Bone marrow (tissue), 2 donors: Measurements from ENCODE around the gene NUP58.
A peak's percentile ranks its signal among the peaks of the same experiment; 100 is the strongest.

Experiments
- DNase-seq, 2 donors: peaks; one replicate each; lab custom pipeline; 2025; lab: John Stamatoyannopoulos, UW

Gene NUP58, protein sequence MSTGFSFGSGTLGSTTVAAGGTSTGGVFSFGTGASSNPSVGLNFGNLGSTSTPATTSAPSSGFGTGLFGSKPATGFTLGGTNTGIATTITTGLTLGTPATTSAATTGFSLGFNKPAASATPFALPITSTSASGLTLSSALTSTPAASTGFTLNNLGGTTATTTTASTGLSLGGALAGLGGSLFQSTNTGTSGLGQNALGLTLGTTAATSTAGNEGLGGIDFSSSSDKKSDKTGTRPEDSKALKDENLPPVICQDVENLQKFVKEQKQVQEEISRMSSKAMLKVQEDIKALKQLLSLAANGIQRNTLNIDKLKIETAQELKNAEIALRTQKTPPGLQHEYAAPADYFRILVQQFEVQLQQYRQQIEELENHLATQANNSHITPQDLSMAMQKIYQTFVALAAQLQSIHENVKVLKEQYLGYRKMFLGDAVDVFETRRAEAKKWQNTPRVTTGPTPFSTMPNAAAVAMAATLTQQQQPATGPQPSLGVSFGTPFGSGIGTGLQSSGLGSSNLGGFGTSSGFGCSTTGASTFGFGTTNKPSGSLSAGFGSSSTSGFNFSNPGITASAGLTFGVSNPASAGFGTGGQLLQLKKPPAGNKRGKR

GRCh38 chr13:25301347-25302113, at the start of gene NUP58:
NUP58 (plus strand) TSS chr13:25301625; CDS start chr13:25301774, 149 bp downstream.
- peak; percentile 84 to 86 for DNase-seq

- DNase-seq = no peak
These were observed 49.2 kb upstream of the NUP58 start for GRCh38 chr13:25252225-25252624.

DNA sequence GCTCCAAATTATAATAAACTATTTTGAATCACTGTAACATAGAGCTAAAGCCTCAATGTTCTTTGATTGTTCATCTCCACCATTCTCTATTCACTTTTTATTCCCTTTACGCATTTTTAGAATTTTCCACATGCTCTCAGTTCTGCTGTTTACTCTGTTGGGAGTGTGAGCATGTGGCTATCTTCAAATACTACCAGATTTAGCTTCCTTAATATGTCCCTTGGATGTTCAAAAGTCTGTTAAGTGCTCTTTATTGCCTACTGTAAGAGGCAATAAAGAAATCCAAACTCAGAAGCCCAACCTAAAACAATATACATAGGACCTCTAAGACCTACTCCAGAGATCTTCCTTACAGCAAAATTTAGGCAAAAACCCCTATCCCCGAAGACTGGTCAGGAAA, 48.7 kb upstream of the NUP58 start:
- DNase-seq = no peak

DNA sequence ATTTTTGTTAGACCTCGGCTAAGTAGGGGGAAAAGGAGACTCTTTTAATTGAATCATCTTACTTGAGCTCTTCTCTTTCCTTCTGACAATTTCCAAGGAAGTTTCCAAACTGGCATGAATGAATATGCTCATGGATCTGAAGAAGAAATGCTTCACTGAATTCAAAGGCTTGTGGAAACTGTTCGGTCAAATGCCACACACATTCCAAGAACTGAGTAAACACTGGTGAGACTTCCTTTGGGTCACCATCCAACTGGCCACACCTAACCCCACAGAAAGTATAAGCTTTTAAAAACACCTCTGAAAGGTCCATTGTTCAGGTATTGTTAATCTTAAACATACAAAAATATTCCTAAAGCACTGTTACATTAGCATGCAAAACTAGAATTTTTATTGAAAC, 47.7 kb upstream of the NUP58 start:
- DNase-seq = no peak

GRCh38 chr13:25262261-25262660, 39.2 kb upstream of the NUP58 start:
- DNase-seq = no peak

GRCh38 chr13:25266706-25267105, 34.7 kb upstream of the NUP58 start:
- no peak for DNase-seq

GRCh38 chr13:25267715-25268114, 33.7 kb upstream of the NUP58 start:
- DNase-seq = no peak

- DNase-seq = no peak
These were observed 32.9 kb upstream of the NUP58 start for GRCh38 chr13:25268561-25268960.

DNA sequence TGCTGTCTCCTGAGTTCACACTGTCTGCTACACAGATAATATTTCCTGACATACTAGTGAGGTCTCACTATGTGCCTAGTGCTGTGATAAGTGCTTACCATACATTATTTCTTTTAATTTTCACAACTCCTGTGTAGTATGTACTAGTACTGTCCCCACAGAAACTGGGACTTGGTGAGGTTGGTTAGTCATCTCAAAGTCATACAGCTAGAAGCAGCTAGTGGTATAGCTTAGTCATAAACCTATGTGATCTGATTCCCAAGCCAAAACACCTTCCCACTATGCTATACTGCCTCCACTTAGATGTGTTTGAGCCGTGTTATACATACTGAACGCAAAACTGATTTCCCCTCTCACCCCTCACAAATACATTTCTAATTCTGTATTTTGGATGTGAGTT, 24.7 kb upstream of the NUP58 start:
- no peak for DNase-seq

- no peak for DNase-seq
These were observed 21.0 kb upstream of the NUP58 start for GRCh38 chr13:25280396-25280795.

GRCh38 chr13:25281193-25281934, 20.1 kb upstream of the NUP58 start:
- peak in 1 of 2 donors; percentile 80 for DNase-seq

DNA sequence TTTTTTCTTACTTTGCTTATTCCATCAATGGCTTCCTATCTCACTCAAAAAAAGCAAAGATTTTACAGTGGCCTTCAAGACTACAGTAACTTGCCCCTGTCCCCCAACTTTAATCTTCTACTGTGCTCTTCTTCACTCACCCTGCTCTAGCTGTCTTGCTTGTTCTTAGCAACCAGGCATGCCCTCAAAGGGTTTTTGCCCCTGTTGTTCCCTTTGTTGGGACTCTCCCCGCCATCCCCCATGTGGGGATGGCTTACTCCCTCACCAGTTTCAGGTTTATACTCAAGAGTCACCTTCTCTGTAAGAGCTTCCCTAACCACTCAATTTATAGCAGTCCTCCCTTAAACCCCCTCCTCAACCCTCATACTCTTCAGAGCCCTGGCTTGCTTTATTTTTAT, 19.5 kb upstream of the NUP58 start:
- DNase-seq = no peak

DNA sequence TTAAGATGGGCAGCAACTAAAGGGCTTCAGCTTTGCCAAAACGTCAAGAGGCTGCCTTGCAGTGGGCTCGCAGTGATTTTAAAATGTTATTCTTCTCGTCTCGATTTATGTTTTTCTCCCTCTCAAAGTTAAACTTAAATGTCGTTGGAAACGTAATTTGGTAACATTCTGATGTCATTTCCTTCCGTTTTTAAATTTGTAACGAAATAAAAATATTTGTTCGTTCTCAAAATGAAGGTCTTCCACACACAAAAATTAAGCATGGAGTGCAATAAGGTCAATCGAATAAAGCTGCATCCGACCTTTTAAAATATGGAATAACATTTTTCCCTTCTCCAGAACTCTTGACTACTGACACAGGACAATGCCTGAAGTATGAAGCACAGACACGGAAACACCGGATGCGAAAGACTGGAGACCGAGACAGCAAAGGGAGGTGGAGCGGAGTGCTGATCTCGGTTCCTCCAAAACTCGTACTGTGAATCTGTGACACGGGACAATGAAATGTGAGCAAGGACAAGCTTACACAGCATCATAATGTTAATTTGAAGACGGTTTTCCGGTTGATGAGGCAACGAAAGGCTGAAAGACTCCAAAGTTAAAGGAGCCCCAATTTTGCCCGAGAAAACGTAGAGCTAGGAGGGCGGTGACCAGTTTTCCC, 15.0 kb upstream of the NUP58 start:
- peak in 1 of 2 donors; percentile 38 for DNase-seq

GRCh38 chr13:25286969-25287961, 14.2 kb upstream of the NUP58 start, which contains the start of gene MTMR6:
MTMR6 (minus strand) TSS chr13:25287488; CDS start chr13:25287247, 241 bp downstream.
- DNase-seq = peak; percentile 88 to 90

DNA sequence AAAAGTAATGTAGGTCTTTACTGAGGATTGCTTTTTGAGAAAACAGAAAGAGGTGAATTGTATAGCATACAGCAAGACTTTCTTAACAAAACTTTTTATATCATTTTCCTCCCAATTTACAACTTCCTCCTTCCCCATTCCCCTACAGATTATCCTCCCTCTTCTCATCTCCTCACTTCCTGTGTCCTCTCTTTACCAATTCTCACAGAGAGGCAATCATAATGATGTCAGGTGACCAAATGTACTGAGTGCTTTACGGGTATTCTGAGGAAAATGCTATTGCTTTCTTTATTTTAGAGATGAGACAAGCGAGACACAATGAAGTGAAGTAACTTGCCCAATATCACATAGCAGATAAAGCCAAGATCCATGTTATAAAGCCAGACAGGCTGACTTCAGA, 12.5 kb upstream of the NUP58 start:
- no peak for DNase-seq

DNA sequence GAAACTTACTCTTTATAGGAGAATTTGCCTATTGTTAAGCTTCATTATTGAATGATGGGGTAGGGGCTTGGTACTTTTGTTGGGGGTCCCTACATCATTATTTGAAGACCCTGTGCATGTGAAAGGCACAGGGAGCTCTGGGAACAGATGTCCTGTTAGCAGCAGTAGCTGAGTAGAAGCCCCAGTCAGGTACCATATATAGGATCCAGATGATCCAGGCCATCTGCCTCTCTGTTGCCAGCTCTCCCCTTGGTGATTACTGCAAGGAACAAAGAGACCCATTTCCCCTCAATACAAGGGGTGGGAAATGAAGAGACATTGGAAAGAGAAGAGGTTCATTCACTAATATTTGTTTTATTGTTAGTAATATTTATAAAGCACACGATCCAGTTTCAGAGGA, 9.7 kb upstream of the NUP58 start:
- DNase-seq = no peak

DNA sequence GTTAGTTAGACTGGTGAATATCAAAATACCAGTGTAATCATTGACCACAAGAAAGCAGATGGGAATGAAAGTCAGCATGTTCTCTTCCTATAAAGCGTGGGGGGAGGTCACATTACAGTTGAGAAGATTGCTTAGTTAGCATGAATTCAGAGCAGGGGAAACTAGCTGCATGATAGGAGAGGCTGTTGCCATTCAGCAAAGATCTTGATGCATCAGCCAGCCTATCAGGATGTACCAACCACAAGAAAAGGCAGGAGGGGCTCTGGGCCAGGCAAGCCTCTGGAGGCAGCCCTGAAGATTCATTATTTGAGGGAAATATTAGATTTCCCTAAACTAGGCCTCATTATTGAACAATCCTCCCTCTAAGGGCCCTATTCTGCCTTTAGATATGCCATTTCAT, 9.1 kb upstream of the NUP58 start:
- DNase-seq = peak in 1 of 2 donors; percentile 19

DNA sequence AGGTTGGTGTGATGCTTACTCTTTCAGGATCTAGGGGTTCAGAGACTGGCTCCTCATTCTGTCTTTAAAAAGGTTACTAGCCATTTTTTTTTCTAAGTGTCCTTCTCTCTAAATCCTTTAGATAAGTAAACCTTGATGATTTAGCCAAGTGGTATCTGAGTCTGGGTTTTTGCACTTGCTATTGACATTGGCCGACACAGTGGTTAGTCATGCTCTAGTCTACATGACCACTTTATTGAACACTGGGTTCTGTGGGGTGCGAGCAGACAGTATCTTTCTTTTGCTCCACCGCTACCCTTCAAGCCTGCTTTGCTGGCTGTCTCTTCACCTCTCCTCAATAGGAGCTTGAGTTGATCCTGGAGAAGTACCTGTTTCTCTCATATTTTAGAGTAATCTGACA, 6.2 kb upstream of the NUP58 start:
- DNase-seq = no peak

GRCh38 chr13:25295701-25296100, 5.7 kb upstream of the NUP58 start:
- DNase-seq = no peak

GRCh38 chr13:25300861-25301346, 521 bp upstream of the NUP58 start:
- DNase-seq = peak in 1 of 2 donors; percentile 20
